NT2/D1 (cell line): ENCODE results near the gene PIK3IP1.
A peak's percentile ranks its signal among the peaks of the same experiment; 100 is the strongest.

Source experiments
- DNase-seq: peaks from one replicate; pipeline ENCODE4 v3.0.0-alpha.2; 2011; ENCODE audit warnings: low read depth, low spot score
- H3K27me3 ChIP-seq: 2 replicates; pipeline ENCODE4 v1.6.0; 2011; ENCODE audit warnings: mild to moderate bottlenecking; ENCODE audit not compliant: insufficient read length, insufficient read depth
- H3K36me3 ChIP-seq: 2 replicates; pipeline ENCODE4 v1.6.1; 2011; ENCODE audit warnings: mild to moderate bottlenecking, low read length, mixed read lengths; ENCODE audit not compliant: insufficient read depth, insufficient read length
- H3K4me1 ChIP-seq: 2 replicates; pipeline ENCODE4 v1.5.1; 2011; ENCODE audit not compliant: insufficient read depth, insufficient read length
- H3K4me3 ChIP-seq: 2 replicates; pipeline ENCODE4 v1.5.1; 2011; ENCODE audit warnings: low read depth; ENCODE audit not compliant: insufficient read length
- H3K9ac ChIP-seq: 2 replicates; pipeline ENCODE4 v1.6.0; 2011; ENCODE audit warnings: low read depth; ENCODE audit not compliant: insufficient read length
- H3K9me3 ChIP-seq: 2 replicates; pipeline ENCODE4 v1.5.1; 2011; ENCODE audit warnings: mild to moderate bottlenecking, low read length; ENCODE audit not compliant: insufficient read depth
- SUZ12 ChIP-seq: IDR thresholded peaks from 2 replicates; pipeline ENCODE4 v1.6.1; 2011; ENCODE audit not compliant: insufficient read length, insufficient read depth; ENCODE audit errors: extremely low read depth
- YY1 ChIP-seq: IDR thresholded peaks from 2 replicates; pipeline ENCODE4 v1.6.1; 2011; ENCODE audit not compliant: insufficient read length, insufficient read depth
- ZNF274 ChIP-seq: IDR thresholded peaks from 2 replicates; pipeline ENCODE4 v1.6.1; 2011; ENCODE audit warnings: mild to moderate bottlenecking, low read depth, low read length

The PIK3IP1 gene

GRCh38 chr22:31290494-31291471, 1.5 kb downstream of the PIK3IP1 start:
- H3K4me3 ChIP-seq = peak overlapping the region; percentile 37
- no peaks in the 10 kb centered on the region for H3K4me1 ChIP-seq
- no peaks in the 10 kb centered on the region for H3K9me3 ChIP-seq
- H3K36me3 ChIP-seq = no peaks in the 10 kb centered on the region
- H3K27me3 ChIP-seq = peaks cover 32% of the 10 kb centered on the region
- peak overlapping the region; percentile 42 for H3K9ac ChIP-seq
- no peak for TF ChIP-seq SUZ12
- no peak for TF ChIP-seq YY1
- TF ChIP-seq ZNF274 = no peak
- DNase-seq = no peak

- Histone ChIP-seq H3K4me1 (peaks cover 5% of the 10 kb centered on the region), H3K9ac (no peak overlapping the region), H3K36me3 (no peaks in the 10 kb centered on the region), H3K27me3 (peaks cover 32% of the 10 kb centered on the region), H3K4me3 (no peak overlapping the region), H3K9me3 (no peaks in the 10 kb centered on the region)
- DNase-seq = no peak
- no peak for TF ChIP-seq SUZ12
- no peak for TF ChIP-seq ZNF274
- no peak for TF ChIP-seq YY1
Measured at GRCh38 chr22:31289344-31289743, 2.9 kb downstream of the PIK3IP1 start.

GRCh38 chr22:31288496-31289240, 3.6 kb downstream of the PIK3IP1 start:
- DNase-seq = no peak
- no peak for TF ChIP-seq SUZ12
- no peak for TF ChIP-seq YY1
- TF ChIP-seq ZNF274 = no peak
- Histone ChIP-seq H3K27me3 (peaks cover 32% of the 10 kb centered on the region), H3K9ac (no peak overlapping the region), H3K9me3 (no peaks in the 10 kb centered on the region), H3K36me3 (no peaks in the 10 kb centered on the region), H3K4me1 (peaks cover 5% of the 10 kb centered on the region), H3K4me3 (no peak overlapping the region)

GRCh38 chr22:31287818-31288495, 4.3 kb downstream of the PIK3IP1 start:
- no peak for TF ChIP-seq ZNF274
- no peak for TF ChIP-seq YY1
- TF ChIP-seq SUZ12 = no peak
- no peak overlapping the region for H3K9ac ChIP-seq
- H3K9me3 ChIP-seq = no peaks in the 10 kb centered on the region
- peaks cover 32% of the 10 kb centered on the region for H3K27me3 ChIP-seq
- no peak for DNase-seq
- H3K36me3 ChIP-seq = no peaks in the 10 kb centered on the region
- no peak overlapping the region for H3K4me3 ChIP-seq
- peaks cover 5% of the 10 kb centered on the region for H3K4me1 ChIP-seq

GRCh38 chr22:31286360-31287255, 5.7 kb downstream of the PIK3IP1 start:
- Histone ChIP-seq H3K9ac (no peak overlapping the region), H3K4me3 (no peak overlapping the region), H3K36me3 (no peaks in the 10 kb centered on the region), H3K9me3 (no peaks in the 10 kb centered on the region), H3K27me3 (peaks cover 26% of the 10 kb centered on the region), H3K4me1 (peaks cover 5% of the 10 kb centered on the region)
- DNase-seq = no peak
- TF ChIP-seq YY1 = no peak
- TF ChIP-seq ZNF274 = no peak
- no peak for TF ChIP-seq SUZ12
